GM12865 (cell line): Measurements from ENCODE around the gene CBLN1.

Experiments
- DNase-seq: peaks from one replicate; pipeline ENCODE4 v3.0.0; 2010; ENCODE audit warnings: low read depth
- H3K4me3 ChIP-seq: 2 replicates; pipeline ENCODE4 v1.5.1; 2011; ENCODE audit warnings: mild to moderate bottlenecking, low read depth, low read length, control low read depth
- CTCF ChIP-seq: IDR thresholded peaks from 2 replicates; pipeline ENCODE4 v1.5.1; 2011; ENCODE audit warnings: low read length, control low read depth, low read depth, inconsistent platforms; ENCODE audit not compliant: insufficient read depth; ENCODE audit errors: missing control alignments

Gene CBLN1

GRCh38 chr16:49273771-49274170 is 7.9 kb downstream of the CBLN1 start:
- no peak overlapping the region for H3K4me3 ChIP-seq
- no peak for DNase-seq
- TF ChIP-seq CTCF, result no peak

- TF ChIP-seq CTCF, result no peak
- DNase-seq, result no peak
- no peak overlapping the region for H3K4me3 ChIP-seq
These were observed 10.3 kb downstream of the CBLN1 start for GRCh38 chr16:49271363-49271762.

GRCh38 chr16:49269201-49269600 is 12.4 kb downstream of the CBLN1 start:
- TF ChIP-seq CTCF, result no peak
- no peak overlapping the region for H3K4me3 ChIP-seq
- no peak for DNase-seq

- H3K4me3 ChIP-seq, result no peak overlapping the region
- DNase-seq, result no peak
- TF ChIP-seq CTCF, result no peak
These were observed 13.0 kb downstream of the CBLN1 start for GRCh38 chr16:49268667-49269066.

GRCh38 chr16:49262501-49262900 is 19.1 kb downstream of the CBLN1 start:
- TF ChIP-seq CTCF, result no peak
- H3K4me3 ChIP-seq, result no peak overlapping the region
- DNase-seq, result no peak

DNA sequence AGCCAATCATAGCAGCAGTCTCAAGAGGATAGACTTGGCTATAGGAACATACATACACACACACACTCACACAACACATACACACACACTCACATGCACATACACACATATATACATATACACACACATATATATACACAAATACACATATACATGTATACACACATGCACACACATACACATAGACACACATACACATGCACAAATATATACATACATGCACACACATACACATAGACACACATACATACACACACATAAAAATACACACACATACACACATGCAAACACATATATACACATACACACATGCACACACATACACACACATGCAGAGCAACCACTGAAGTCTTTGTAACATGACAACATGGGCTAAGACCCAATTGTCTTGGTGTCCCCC is 19.7 kb downstream of the CBLN1 start:
- no peak for DNase-seq
- H3K4me3 ChIP-seq, result no peak overlapping the region
- TF ChIP-seq CTCF, result no peak

DNA sequence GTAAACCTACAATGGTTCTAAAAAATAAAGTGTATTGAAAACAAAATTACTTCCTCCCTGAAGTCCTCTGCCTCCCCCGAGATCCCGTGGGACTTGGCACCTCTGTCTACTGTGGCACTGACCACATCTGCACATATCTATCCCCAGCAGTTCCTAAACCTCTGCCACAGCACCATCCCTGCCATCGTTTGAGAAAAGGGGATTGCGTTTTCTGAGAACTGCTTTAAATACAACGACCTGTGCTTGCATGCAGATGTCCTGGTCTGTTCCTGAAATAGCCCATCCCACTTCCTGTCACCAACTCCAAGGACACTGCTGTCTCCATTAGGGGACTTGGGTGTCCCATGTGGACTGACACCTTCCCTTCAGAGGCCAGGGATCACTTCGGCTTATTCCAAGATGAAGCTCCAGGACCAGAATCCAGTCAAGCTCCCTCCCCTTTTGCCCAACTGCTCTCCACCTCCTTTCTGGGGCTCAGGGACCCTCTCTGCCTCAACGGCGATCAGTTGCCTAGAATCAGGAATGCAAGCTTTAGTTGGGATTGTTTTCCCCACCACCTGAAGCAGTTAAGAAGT is 20.6 kb downstream of the CBLN1 start:
- no peak overlapping the region for H3K4me3 ChIP-seq
- DNase-seq, result no peak
- no peak for TF ChIP-seq CTCF
